OCI-LY7 (cell line): ENCODE results near the gene ACOT9. TPM values are rescaled to one million over a fixed set of nuclear protein-coding genes. Genes with fewer than 3 reads are reported as not detected.

ENCODE experiments used
- BruUV-seq: library from RNA; stranded (reverse); fragments of 400-500 nt; replicated peaks from 2 replicates; lab custom pipeline; 2021; lab: Mats Ljungman, UMichigan
- CTCF ChIA-PET: fragments of 300-600 bp; sonication (Branson Sonifier 250); formaldehyde crosslinking; loops from one replicate; lab custom pipeline; 2022; ENCODE audit warnings: antibody characterized with exemption; ENCODE audit not compliant: unreplicated experiment; lab: Charles Lee
- POLR2A ChIA-PET: fragments of 300-600 bp; sonication (Branson Sonifier 250); formaldehyde crosslinking; loops from one replicate; lab custom pipeline; 2022; ENCODE audit warnings: antibody characterized with exemption; lab: Charles Lee
- DNase-seq: peaks from one replicate; pipeline ENCODE4 v3.0.0-alpha.2; 2015; ENCODE audit warnings: low spot score
- H2AFZ ChIP-seq: fragments of 200-600 bp; sonication (generic), shearing (Covaris generic); 2 replicates; pipeline ENCODE4 v1.6.1; 2014; ENCODE audit warnings: mild to moderate bottlenecking, antibody characterized with exemption, low read length, moderate library complexity
- H3K27ac ChIP-seq: fragments of 200-600 bp; sonication (generic); 2 replicates; pipeline ENCODE4 v1.5.1; 2014; ENCODE audit warnings: mixed run types, low read depth, mild to moderate bottlenecking, moderate library complexity, low read length, inconsistent platforms; ENCODE audit not compliant: poor library complexity, severe bottlenecking
- H3K36me3 ChIP-seq: fragments of 200-600 bp; sonication (generic); 2 replicates; pipeline ENCODE4 v1.6.1; 2014; ENCODE audit warnings: mild to moderate bottlenecking, antibody characterized with exemption, low read length, moderate library complexity, mixed read lengths; ENCODE audit not compliant: insufficient read depth
- H3K4me1 ChIP-seq: fragments of 200-600 bp; sonication (generic); 2 replicates; pipeline ENCODE4 v1.5.1; 2014; ENCODE audit warnings: mild to moderate bottlenecking, low read length; ENCODE audit not compliant: insufficient read depth, poor library complexity, severe bottlenecking
- H3K4me2 ChIP-seq: fragments of 200-600 bp; sonication (generic); 2 replicates; pipeline ENCODE4 v1.6.1; 2014; ENCODE audit warnings: mild to moderate bottlenecking, low read length
- H3K4me3 ChIP-seq: fragments of 200-600 bp; sonication (generic); 2 replicates; pipeline ENCODE4 v1.5.1; 2014; ENCODE audit warnings: mild to moderate bottlenecking, low read depth, low read length; ENCODE audit not compliant: poor library complexity, severe bottlenecking
- H3K79me2 ChIP-seq: fragments of 200-600 bp; sonication (generic); 2 replicates; pipeline ENCODE4 v1.6.1; 2016; ENCODE audit warnings: low read depth, mild to moderate bottlenecking, low read length, moderate library complexity, mixed read lengths; ENCODE audit not compliant: insufficient read depth
- H3K9me2 ChIP-seq: fragments of 200-600 bp; sonication (generic); 2 replicates; pipeline ENCODE4 v1.6.1; 2016; ENCODE audit warnings: mild to moderate bottlenecking, low read length, mixed read lengths; ENCODE audit not compliant: insufficient read depth
- H3K9me3 ChIP-seq: fragments of 200-600 bp; sonication (generic); 2 replicates; pipeline ENCODE4 v1.6.1; 2014; ENCODE audit warnings: mild to moderate bottlenecking, mixed run types, low read length, mixed read lengths
- H4K20me1 ChIP-seq: fragments of 200-600 bp; sonication (generic); 2 replicates; pipeline ENCODE4 v1.6.1; 2014; ENCODE audit warnings: mild to moderate bottlenecking, antibody characterized with exemption, low read length, moderate library complexity, mixed read lengths; ENCODE audit not compliant: insufficient read depth
- EZH2phosphoT487 ChIP-seq: fragments of 200-600 bp; sonication (generic); IDR thresholded peaks from 2 replicates; pipeline ENCODE4 v1.6.1; 2018; ENCODE audit warnings: low read depth, borderline replicate concordance, mild to moderate bottlenecking, mixed run types, antibody characterized with exemption, low read length, moderate library complexity, mixed read lengths
- intact Hi-C: fragments of 100-400 bp; cut with micrococcal nuclease; formaldehyde crosslinking; loops from one replicate; pipeline ENCODE4 v1.10.0; 2022; ENCODE audit not compliant: unreplicated experiment
- total RNA-seq, 2 experiments: library from RNA; depleted of rRNA in 1 of 2; stranded (reverse); fragments of >200 nt in 1 of 2; shearing (Covaris generic) in 1 of 2; gene quantifications; 2 replicates each; pipeline ENCODE4 v1.2.3, GENCODE V29; 2014 to 2022
- TF ChIP-seq, protein P1 (sequence below): fragments of 200-600 bp; sonication (generic); conservative IDR thresholded peaks from 2 replicates; pipeline ENCODE4 v1.5.1; 2014; ENCODE audit warnings: mild to moderate bottlenecking, antibody characterized with exemption, low read length, moderate library complexity, mixed read lengths

The ACOT9 gene
- total RNA-seq, 2 experiments from 2014 or later, result 1.9 to 10.6 TPM

DNA sequence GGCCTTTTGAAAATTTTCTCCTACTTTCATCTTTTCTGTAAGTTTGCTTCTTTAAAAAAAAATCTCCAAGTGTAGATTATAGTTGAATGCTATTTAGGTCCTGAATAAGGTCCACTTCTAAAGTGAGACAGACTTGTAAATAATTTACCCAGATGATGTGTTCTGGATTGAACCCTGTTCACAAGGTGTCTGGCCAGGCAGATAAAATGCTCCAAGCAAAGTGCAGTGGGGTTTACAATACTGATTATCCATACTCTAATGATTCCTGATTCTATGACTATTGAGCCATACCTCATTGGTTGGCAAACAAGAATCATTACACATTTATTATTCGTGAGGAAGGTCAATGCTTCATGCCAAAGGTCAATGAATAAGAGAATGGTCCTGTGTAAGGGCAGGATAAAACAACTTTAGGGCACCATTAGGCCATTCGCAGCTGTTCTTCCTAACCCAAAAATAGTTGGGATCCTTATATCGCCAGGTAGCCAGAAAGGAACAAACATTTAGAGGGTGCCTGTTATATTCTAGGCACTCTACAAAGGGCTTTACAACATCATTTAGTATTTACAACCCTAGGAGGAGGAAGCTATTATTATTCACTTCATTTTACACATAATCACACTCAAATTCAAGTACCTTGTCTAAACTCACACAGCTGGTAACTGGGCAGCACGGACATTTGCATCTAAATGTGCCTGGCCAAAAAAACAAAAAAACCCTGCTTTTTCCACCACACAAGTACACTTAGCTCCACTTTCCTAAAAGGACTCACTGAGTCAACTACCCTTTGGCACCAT lies 21.3 kb upstream of the ACOT9 start:
- Histone ChIP-seq H2AFZ (no peak overlapping the region), H3K4me2 (no peak overlapping the region), H3K79me2 (no peaks in the 10 kb centered on the region), H3K4me3 (no peak overlapping the region), H3K4me1 (no peaks in the 10 kb centered on the region), H3K9me3 (no peaks in the 10 kb centered on the region), H4K20me1 (no peaks in the 10 kb centered on the region), H3K9me2 (no peaks in the 10 kb centered on the region), H3K27ac (no peak overlapping the region), H3K36me3 (no peaks in the 10 kb centered on the region)
- no TSS peak for BruUV-seq
- intact Hi-C loops, result no loop called here
- no peak for DNase-seq
- ChIA-PET POLR2A (no interaction called here), CTCF (no interaction called here)
- TF ChIP-seq EZH2phosphoT487, result no peak
- TF ChIP-seq, protein P1, sequence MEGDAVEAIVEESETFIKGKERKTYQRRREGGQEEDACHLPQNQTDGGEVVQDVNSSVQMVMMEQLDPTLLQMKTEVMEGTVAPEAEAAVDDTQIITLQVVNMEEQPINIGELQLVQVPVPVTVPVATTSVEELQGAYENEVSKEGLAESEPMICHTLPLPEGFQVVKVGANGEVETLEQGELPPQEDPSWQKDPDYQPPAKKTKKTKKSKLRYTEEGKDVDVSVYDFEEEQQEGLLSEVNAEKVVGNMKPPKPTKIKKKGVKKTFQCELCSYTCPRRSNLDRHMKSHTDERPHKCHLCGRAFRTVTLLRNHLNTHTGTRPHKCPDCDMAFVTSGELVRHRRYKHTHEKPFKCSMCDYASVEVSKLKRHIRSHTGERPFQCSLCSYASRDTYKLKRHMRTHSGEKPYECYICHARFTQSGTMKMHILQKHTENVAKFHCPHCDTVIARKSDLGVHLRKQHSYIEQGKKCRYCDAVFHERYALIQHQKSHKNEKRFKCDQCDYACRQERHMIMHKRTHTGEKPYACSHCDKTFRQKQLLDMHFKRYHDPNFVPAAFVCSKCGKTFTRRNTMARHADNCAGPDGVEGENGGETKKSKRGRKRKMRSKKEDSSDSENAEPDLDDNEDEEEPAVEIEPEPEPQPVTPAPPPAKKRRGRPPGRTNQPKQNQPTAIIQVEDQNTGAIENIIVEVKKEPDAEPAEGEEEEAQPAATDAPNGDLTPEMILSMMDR, result no peak

DNA sequence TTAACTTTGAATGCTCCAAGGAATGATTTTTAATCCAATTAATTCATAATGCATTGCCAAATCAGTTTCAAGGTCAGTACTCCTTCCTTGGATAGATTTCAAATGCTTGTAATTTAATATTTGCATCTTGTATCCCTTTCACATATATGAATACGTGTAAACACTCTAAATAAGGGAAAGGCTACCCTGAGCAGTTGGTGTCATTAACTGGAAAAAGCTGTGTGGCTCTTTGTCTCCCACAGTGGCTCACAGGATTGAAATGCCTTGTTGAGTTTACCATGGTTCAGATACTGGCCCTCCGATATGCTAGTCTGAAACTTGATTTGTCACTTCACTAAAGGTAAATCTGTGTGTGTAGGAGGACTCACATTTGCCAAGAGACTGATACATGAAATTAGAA lies 16.7 kb upstream of the ACOT9 start:
- H3K36me3 ChIP-seq, result no peaks in the 10 kb centered on the region
- no peak for DNase-seq
- no peak overlapping the region for H2AFZ ChIP-seq
- H3K4me3 ChIP-seq, result no peak overlapping the region
- POLR2A ChIA-PET, result no interaction called here
- H3K9me2 ChIP-seq, result no peaks in the 10 kb centered on the region
- H3K4me2 ChIP-seq, result no peak overlapping the region
- TF ChIP-seq, protein P1, result no peak
- TF ChIP-seq EZH2phosphoT487, result no peak
- CTCF ChIA-PET, result no interaction called here
- H3K27ac ChIP-seq, result no peak overlapping the region
- no peaks in the 10 kb centered on the region for H3K4me1 ChIP-seq
- H3K79me2 ChIP-seq, result no peaks in the 10 kb centered on the region
- BruUV-seq, result no TSS peak
- intact Hi-C loops, result loop anchor here (10.0 kb wide), 1 partner anchor 65 kb away; no protein-coding TSS in a partner anchor
- no peaks in the 10 kb centered on the region for H4K20me1 ChIP-seq
- no peaks in the 10 kb centered on the region for H3K9me3 ChIP-seq

DNA sequence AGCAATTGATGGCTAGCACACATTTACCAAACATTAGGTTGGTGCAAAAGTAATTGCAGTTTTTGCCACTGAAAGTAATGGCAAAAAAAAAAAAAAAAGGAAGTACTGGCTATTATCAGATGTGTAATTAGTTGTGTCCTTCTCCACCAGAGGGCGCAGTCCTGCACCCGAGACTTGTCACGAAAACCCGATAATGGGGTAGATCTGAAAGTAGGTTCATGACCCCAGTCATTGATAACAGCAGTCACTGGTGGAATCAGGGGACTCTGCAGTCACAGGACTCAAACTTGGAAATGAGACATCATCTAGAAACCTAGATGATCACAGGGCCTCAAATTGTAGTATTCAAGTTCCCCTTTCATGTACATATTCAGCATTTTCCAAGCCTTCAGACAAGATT lies 13.1 kb upstream of the ACOT9 start:
- Histone ChIP-seq H3K9me3 (no peaks in the 10 kb centered on the region), H3K4me1 (no peaks in the 10 kb centered on the region), H3K4me2 (0 out of 2 replicates have a peak overlapping the region, but pooled peaks have one; percentile 5), H3K27ac (no peak overlapping the region), H3K36me3 (no peaks in the 10 kb centered on the region), H3K4me3 (no peak overlapping the region), H2AFZ (peak overlapping the region; percentile 43; the same call in 1 of the 2 replicates), H3K9me2 (no peaks in the 10 kb centered on the region), H4K20me1 (no peaks in the 10 kb centered on the region), H3K79me2 (no peaks in the 10 kb centered on the region)
- DNase-seq, result peak; percentile 73
- TF ChIP-seq, protein P1, result peak; percentile 81
- no peak for TF ChIP-seq EZH2phosphoT487
- POLR2A ChIA-PET, result no interaction called here
- intact Hi-C loops, result loop anchor here (1.0 to 10.0 kb wide), 3 partner anchors 27 to 146 kb away; partner anchors contain the start of gene SAT1
- no TSS peak for BruUV-seq
- CTCF ChIA-PET, result interaction anchor here (1.0 kb wide), 1 partner anchor 146 kb away, joined by 4 read pairs; no protein-coding TSS in a partner anchor
